HG02884 (cell line): Measurements from ENCODE around the gene GNA15.

Source experiments
- ATAC-seq: cut with Tn5 transposase; IDR thresholded peaks from one replicate; pipeline ENCODE4 v1.9.1; 2021; ENCODE audit warnings: mild to moderate bottlenecking, moderate library complexity; ENCODE audit not compliant: unreplicated experiment

GNA15 gene

GRCh38 chr19:3206216-3206953, 70.6 kb downstream of the GNA15 start:
- ATAC-seq = no peak

GRCh38 chr19:3207461-3208242, 71.8 kb downstream of the GNA15 start:
- no peak for ATAC-seq

GRCh38 chr19:3208317-3209207, 72.7 kb downstream of the GNA15 start:
- ATAC-seq = no peak

- ATAC-seq = no peak
These were observed 74.6 kb downstream of the GNA15 start for GRCh38 chr19:3210347-3211017.

- ATAC-seq = no peak
These were observed 75.4 kb downstream of the GNA15 start for GRCh38 chr19:3211191-3211590.

GRCh38 chr19:3213159-3213558, 77.3 kb downstream of the GNA15 start:
- no peak for ATAC-seq
